ENCODE data around the gene CEP63.

- TF ChIP-seq CTCF (IDR thresholded peaks at IDR 0.05) (no peak), POLR2AphosphoS5 (IDR thresholded peaks at IDR 0.05) (no peak)
Measured at GRCh38 chr3:134495980-134496379, 10.1 kb downstream of the CEP63 start.
